NCI-H2171 treated with DMSO at 0.1 percent for 48 hours (cell line): ENCODE measurements around the gene HMGN2.
"Not testable (repeated sequence)": the region's sequence is repeated elsewhere in the genome, so short reads cannot be mapped to it uniquely, and the experiment has no call there.

Source experiments
- DNase-seq: peaks from one replicate; lab custom pipeline; 2025; lab: John Stamatoyannopoulos, UW

The HMGN2 gene

GRCh38 chr1:26477446-26478152 is 5.4 kb downstream of the HMGN2 start:
- DNase-seq, result no peak

GRCh38 chr1:26478159-26478558 is 5.9 kb downstream of the HMGN2 start:
- no peak for DNase-seq

- DNase-seq, result no peak
Observed at GRCh38 chr1:26478988-26479387, 6.7 kb downstream of the HMGN2 start.

GRCh38 chr1:26482921-26483320 is 10.7 kb downstream of the HMGN2 start:
- no peak for DNase-seq

GRCh38 chr1:26483980-26484379 is 11.7 kb downstream of the HMGN2 start:
- DNase-seq, result no peak

GRCh38 chr1:26490155-26490554 is 17.9 kb downstream of the HMGN2 start:
- no peak for DNase-seq

- DNase-seq, result no peak
Observed at GRCh38 chr1:26493267-26493666, 21.0 kb downstream of the HMGN2 start.

- DNase-seq, result no peak
Observed at GRCh38 chr1:26493938-26494337, 21.7 kb downstream of the HMGN2 start.

GRCh38 chr1:26496861-26497260 is 24.6 kb downstream of the HMGN2 start:
- no peak for DNase-seq

- DNase-seq, result no peak
Observed at GRCh38 chr1:26498894-26499293, 26.7 kb downstream of the HMGN2 start.

GRCh38 chr1:26500488-26501175 is 28.4 kb downstream of the HMGN2 start:
- peak; percentile 92 for DNase-seq

GRCh38 chr1:26510711-26511110 is 38.5 kb downstream of the HMGN2 start:
- not testable (repeated sequence) for DNase-seq

- DNase-seq, result not testable (repeated sequence)
Observed at GRCh38 chr1:26515836-26516235, 43.6 kb downstream of the HMGN2 start.

GRCh38 chr1:26516987-26517765 is 44.9 kb downstream of the HMGN2 start:
- peak; percentile 92 for DNase-seq

- no peak for DNase-seq
Observed at GRCh38 chr1:26517766-26518049, 45.5 kb downstream of the HMGN2 start.

GRCh38 chr1:26518355-26518754 is 46.1 kb downstream of the HMGN2 start:
- DNase-seq, result peak; percentile 35

GRCh38 chr1:26520339-26520738 is 48.1 kb downstream of the HMGN2 start:
- DNase-seq, result no peak

- no peak for DNase-seq
Observed at GRCh38 chr1:26521669-26522030, 49.4 kb downstream of the HMGN2 start.

GRCh38 chr1:26522073-26522472 is 49.8 kb downstream of the HMGN2 start:
- DNase-seq, result no peak

GRCh38 chr1:26524181-26524580 is 51.9 kb downstream of the HMGN2 start:
- no peak for DNase-seq
